Embryonic facial prominence (tissue), 1 donor: Measurements from ENCODE around the gene CRTC3.
"Not testable (repeated sequence)": the region's sequence is repeated elsewhere in the genome, so short reads cannot be mapped to it uniquely, and the experiment has no call there.

Experiments
- DNase-seq: peaks from one replicate; pipeline ENCODE4 v3.0.0-alpha.2; 2016; ENCODE audit errors: extremely low spot score

Gene CRTC3

GRCh38 chr15:90677807-90678790, 148.4 kb downstream of the CRTC3 start:
- DNase-seq, result no peak

DNA sequence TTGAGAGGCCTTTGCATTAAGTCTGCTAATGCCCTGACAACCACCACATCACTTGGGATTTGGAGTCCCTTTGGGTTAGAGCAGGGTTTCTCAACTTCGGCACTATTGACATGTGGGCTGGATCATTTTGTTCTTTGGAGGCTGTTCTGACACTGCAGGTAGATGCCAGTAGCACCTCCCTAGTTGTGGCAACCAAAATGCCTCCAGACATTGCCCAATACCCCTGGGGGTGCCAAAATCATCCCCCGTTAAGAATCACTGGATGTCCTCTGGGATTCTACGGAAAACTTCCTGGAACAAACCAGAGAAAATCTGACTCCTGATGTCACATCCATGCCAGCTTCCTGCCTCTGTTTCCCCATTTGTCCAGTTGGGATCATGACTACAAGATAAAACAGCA, 150.2 kb downstream of the CRTC3 start:
- DNase-seq, result no peak

- peak; percentile 46 for DNase-seq
These were observed 150.7 kb downstream of the CRTC3 start for GRCh38 chr15:90680371-90680935.

GRCh38 chr15:90681056-90681455, 151.3 kb downstream of the CRTC3 start:
- no peak for DNase-seq

DNA sequence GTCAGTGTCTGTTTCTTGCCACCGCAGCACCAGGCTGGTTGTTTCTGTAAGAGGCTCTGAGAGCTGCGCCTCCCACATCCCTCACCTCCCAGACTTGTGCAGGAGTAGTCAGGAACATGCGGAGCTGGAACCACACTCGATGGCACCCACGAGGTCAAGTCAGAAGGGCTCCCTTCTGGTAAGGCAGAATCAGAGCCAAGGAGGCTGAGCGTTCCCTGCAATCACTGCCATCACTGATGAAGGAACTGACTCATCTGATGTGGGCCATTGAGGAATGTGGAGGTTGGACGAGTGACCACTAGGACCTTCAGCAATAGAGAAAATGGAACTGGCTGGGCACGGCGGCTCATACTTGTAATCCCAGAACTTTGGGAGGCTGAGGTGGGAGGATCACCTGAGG, 151.8 kb downstream of the CRTC3 start:
- DNase-seq, result no peak

DNA sequence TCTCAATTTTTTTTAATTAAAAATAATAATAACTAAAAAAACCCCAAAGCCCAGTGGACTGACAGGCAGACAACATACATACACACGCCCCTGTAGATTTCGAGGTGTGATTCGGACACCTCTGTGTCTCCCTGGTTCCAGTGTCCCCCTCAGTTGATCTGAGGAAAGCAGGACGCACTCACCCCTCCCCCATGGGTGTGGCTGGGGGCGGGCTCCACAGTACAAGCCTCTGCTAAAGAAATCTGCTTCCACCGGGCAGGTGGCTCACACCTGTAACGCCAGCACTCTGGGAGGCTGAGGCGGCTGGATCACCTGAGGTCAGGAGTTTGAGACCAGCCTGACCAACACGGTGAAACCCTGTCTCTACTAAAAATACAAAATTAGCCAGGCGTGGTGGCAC, 153.6 kb downstream of the CRTC3 start:
- no peak for DNase-seq

DNA sequence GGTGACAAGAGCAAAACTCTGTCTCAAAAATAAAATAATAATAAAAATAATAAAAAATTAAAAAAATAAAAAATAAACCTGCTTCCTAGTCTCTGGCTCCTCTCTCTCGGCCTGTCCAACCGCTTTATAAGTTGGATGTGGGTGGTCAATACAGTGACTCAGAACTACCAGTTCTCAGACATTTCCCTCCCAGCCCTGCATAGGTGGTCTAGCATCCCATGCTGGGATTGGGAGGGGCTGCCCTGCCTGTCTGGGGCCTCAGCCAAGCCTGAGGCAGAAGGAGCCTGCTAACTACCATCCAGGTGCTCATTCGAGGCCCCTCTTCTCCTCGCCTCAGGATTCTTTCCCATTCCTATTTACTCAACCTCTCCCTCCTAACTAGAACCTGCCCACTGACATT, 154.2 kb downstream of the CRTC3 start:
- no peak for DNase-seq

- DNase-seq, result no peak
These were observed 154.6 kb downstream of the CRTC3 start for GRCh38 chr15:90684281-90684680.

DNA sequence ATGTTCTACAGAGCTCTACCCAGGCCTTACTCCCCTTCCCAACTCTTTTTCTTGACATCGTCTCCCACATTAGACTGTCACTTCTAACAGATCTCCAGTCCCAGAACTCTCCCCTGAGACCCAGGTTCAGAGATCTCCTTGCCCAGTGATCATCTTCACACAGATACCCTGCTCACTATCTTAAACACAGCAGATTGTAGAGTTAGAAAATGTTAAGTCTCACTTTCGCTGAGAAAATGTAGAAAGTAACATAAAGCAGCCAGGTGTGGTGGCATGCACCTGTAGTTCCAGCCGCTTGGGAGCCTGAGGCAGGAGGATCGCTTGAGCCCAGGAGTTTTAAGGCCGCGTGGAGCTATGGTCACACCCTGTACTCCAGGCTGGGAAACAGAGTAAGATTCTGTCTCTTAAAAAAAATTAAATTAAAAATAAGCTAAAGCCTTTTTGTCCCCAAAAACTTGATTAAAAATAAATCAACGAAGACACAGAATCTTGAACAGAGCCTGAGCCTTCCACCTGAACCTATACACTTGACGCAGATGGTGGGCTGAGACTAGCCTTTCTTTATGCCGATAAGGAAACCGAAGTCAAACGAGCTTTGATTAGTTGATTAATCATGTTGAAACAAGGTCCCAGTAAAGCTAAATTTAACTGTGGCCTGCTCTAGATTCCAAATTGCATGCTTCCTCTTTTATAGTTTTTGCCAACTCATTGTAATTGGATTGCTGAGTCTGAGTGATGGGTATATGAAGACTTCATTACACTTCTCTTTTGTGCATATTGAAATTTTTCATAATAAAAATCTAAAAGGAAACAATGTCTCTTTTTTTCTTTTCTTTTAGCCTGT, 156.1 kb downstream of the CRTC3 start:
- DNase-seq, result no peak

DNA sequence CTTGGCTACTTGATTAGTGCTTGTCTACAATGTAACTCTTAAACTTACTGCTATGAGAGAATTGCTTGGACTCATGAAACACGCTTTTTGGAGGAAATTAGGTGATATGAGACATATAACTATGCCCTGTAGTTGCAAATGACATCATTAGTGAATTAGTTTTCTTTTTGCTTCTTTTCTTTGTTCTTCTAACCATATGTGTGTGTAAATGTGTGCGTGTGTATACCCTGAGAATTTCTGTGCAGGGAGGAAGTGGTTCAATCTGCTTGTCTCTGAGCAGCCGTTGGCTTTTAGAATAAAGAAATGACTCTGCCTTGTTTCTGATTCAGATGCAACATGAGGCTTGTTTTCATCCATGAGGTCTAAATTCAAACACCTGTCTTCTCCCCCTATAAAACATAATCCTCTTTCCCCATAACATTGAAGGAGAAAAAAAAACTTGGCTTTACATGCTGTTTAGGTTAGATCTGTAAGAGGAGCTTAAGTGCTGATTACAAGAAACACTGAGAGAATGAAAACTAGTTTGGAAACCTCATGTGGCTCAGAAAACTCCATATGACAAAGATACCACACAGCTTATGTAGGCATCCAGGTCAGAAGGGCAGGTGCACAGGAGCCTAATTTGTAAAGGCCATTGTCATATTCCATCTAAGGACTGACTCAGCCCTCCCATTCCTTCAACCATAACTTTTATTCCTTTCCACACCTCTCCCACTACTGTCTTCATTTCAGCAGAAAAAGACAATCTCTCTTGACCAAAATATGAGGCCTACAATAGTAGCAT, 156.9 kb downstream of the CRTC3 start:
- no peak for DNase-seq

GRCh38 chr15:90689326-90689961, 159.7 kb downstream of the CRTC3 start:
- not testable (repeated sequence) for DNase-seq

DNA sequence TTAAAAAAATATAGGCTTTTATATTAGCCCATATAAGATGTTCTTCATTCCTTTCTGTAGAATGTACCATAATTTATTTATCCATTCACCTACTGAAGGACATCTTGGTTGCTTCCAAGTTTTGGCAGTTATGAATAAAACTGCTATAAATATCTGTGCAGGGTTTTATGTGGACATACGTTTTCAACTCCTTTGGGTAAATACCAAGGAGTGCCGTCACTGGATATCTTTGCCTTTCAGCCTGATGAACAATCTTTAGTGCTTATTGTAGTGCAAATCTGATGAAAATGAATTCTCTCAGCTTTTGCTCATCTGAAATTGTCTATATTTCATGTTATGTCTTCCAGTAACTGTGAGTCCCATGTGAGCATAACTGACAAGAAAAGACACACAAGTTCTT, 160.9 kb downstream of the CRTC3 start:
- DNase-seq, result no peak

DNA sequence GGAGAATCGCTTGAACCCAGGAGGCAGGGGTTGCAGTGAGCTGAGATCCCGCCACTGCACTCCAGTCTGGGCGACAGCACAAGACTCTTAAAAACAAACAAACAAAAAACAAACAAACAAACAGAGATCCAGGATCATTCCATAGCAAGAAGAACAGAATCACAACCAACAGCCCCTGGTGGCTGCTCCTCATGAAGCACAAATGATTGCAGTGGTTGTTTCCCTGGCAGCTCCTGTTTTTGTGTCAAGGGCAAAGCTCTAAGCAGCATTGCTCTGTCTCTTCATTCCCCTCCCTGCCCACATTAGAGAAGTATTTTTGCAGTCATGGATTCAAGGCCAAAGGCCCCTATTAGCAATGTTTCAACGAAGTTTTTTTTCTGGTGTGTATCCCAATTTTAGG, 161.6 kb downstream of the CRTC3 start:
- DNase-seq, result no peak

- DNase-seq, result no peak
These were observed 162.5 kb downstream of the CRTC3 start for GRCh38 chr15:90691982-90692773.
